Keratinocyte (primary cell): Measurements from ENCODE around the gene FAM90A26. TPM values are rescaled to one million over a fixed set of nuclear protein-coding genes. Genes with fewer than 3 reads are reported as not detected.
"Not testable (repeated sequence)": the region's sequence is repeated elsewhere in the genome, so short reads cannot be mapped to it uniquely, and the experiment has no call there.

Experiments
- DNase-seq: peaks from one replicate; pipeline ENCODE4 v3.0.0-alpha.2; 2011; ENCODE audit warnings: low read depth, missing footprints, low spot score
- FAIRE-seq: peaks from 2 replicates; lab custom pipeline; 2011; peaks lifted over from hg19 to GRCh38; lab: Jason Lieb, UNC
- H2AFZ ChIP-seq: 2 replicates; pipeline ENCODE4 v1.6.0; 2012; ENCODE audit warnings: low read length, control low read depth, inconsistent platforms; ENCODE audit not compliant: control insufficient read depth
- H3K27ac ChIP-seq: 2 replicates; pipeline ENCODE4 v1.5.1; 2011; ENCODE audit warnings: low read length; ENCODE audit not compliant: control insufficient read depth, insufficient read depth
- H3K27me3 ChIP-seq: 3 replicates; pipeline ENCODE4 v1.6.0; 2011; ENCODE audit warnings: low read length; ENCODE audit not compliant: control insufficient read depth, insufficient read depth; ENCODE audit errors: extremely low read depth
- H3K36me3 ChIP-seq, 2 experiments: 2 replicates in 1 of 2; 3 replicates in 1 of 2; pipeline ENCODE4 v1.5.1; 2011; ENCODE audit warnings: low read length in 2 of 2, mild to moderate bottlenecking in 1 of 2; ENCODE audit not compliant: control insufficient read depth in 2 of 2, insufficient read depth in 2 of 2; ENCODE audit errors: extremely low read depth in 1 of 2
- H3K4me1 ChIP-seq: 3 replicates; pipeline ENCODE4 v1.5.1; 2011; ENCODE audit warnings: low read length; ENCODE audit not compliant: control insufficient read depth, insufficient read depth; ENCODE audit errors: extremely low read depth
- H3K4me2 ChIP-seq: 3 replicates; pipeline ENCODE4 v1.6.0; 2011; ENCODE audit warnings: low read depth, low read length; ENCODE audit not compliant: control insufficient read depth, insufficient read depth; ENCODE audit errors: extremely low read depth
- H3K4me3 ChIP-seq, 3 experiments: fragments of 200-600 bp in 1 of 3; sonication (generic) in 1 of 3; 2 replicates in 2 of 3; 3 replicates in 1 of 3; pipeline ENCODE4 v1.5.1; 2011 to 2016; ENCODE audit warnings: low read length in 3 of 3, mild to moderate bottlenecking in 3 of 3, control low read depth in 2 of 3, inconsistent platforms in 1 of 3, low read depth in 1 of 3, mixed read lengths in 1 of 3, mixed run types in 1 of 3, moderate library complexity in 1 of 3; ENCODE audit not compliant: control insufficient read depth in 2 of 3, insufficient read depth in 2 of 3; ENCODE audit errors: extremely low read depth in 1 of 3
- H3K79me2 ChIP-seq: 2 replicates; pipeline ENCODE4 v1.6.0; 2012; ENCODE audit warnings: low read length; ENCODE audit not compliant: control insufficient read depth, insufficient read depth
- H3K9ac ChIP-seq: 3 replicates; pipeline ENCODE4 v1.6.0; 2011; ENCODE audit warnings: low read length; ENCODE audit not compliant: control insufficient read depth, insufficient read depth; ENCODE audit errors: extremely low read depth
- H3K9me1 ChIP-seq: 3 replicates; pipeline ENCODE4 v1.6.0; 2011; ENCODE audit warnings: low read length; ENCODE audit not compliant: control insufficient read depth, insufficient read depth; ENCODE audit errors: extremely low read depth
- H3K9me3 ChIP-seq: 2 replicates; pipeline ENCODE4 v1.5.1; 2012; ENCODE audit warnings: low read depth, low read length; ENCODE audit not compliant: control insufficient read depth
- H4K20me1 ChIP-seq: 3 replicates; pipeline ENCODE4 v1.6.0; 2011; ENCODE audit warnings: low read length; ENCODE audit not compliant: control insufficient read depth, insufficient read depth; ENCODE audit errors: extremely low read depth
- CTCF ChIP-seq, 3 experiments: IDR thresholded peaks in 1 of 3; conservative IDR thresholded peaks in 1 of 3; optimal IDR thresholded peaks in 1 of 3; 2 replicates in 2 of 3; 3 replicates in 1 of 3; pipeline versions ENCODE3 to v1.5.1; 2011; ENCODE audit warnings: low read length in 3 of 3, mild to moderate bottlenecking in 3 of 3, moderate library complexity in 2 of 3, control low read depth in 1 of 3, inconsistent platforms in 1 of 3; ENCODE audit not compliant: insufficient read depth in 2 of 3; ENCODE audit errors: extremely low read depth in 1 of 3
- dilution Hi-C: fragments of 300-500 bp; cut with MboI; formaldehyde crosslinking; loops from one replicate; pipeline ENCODE4 v1.7.0; 2020; ENCODE audit warnings: low sequenced_read_pairs; ENCODE audit not compliant: extremely low pct_ligation_motif_present
- polyA plus RNA-seq, 5 experiments: library from polyadenylated mRNA; depleted of rRNA in 3 of 5; stranded (reverse) in 3 of 5; stranded (forward) in 1 of 5; unstranded in 1 of 5; fragments of >200 nt; gene quantifications; 1 replicate in 1 of 5; 2 replicates in 3 of 5; 3 replicates in 1 of 5; pipeline versions ENCODE4 v1.2.1 to v1.2.3, GENCODE V29; 2011 to 2012; ENCODE audit warnings: missing spikeins in 2 of 5, low read depth in 1 of 5, low replicate concordance in 1 of 5

Gene FAM90A26
- polyA plus RNA-seq, 1 donor (not counting 4 experiments of a cell fraction or from before 2014, with no cell fraction given), result not detected

DNA sequence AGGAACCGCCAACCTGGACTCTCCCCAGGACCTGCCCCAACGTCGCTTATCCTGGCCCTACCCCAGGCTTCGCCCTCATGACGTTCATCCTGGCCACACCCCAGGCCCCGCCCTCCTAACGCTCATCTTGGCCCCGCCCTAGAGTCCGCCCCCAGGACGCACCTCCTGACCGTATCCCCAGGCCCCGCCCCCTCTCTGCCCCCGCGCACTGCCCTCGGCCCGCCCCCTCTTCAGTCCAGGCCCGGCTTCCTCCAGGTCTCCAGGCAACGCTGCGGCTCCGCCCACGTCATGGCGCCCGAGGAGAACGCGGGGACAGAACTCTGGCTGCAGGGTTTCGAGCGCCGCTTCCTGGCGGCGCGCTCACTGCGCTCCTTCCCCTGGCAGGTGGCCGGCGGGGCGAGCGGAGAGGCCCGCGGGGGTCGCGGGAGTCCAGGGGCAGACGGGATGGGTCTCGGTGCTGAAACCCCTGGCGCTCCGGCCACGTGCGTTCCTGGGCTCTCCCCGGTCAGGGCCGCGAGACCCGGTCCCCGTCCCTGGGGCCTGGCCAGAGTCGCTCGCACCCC lies 17.1 kb upstream of the FAM90A26 start:
- peak; percentile 75 for FAIRE-seq

GRCh38 chr4:9153571-9154157 lies 16.5 kb upstream of the FAM90A26 start:
- dilution Hi-C loops, H3K79me2 ChIP-seq, H3K27me3 ChIP-seq, H3K36me3 ChIP-seq, H3K9me1 ChIP-seq, H3K9me3 ChIP-seq, DNase-seq, H3K4me1 ChIP-seq, H4K20me1 ChIP-seq, FAIRE-seq: not testable (repeated sequence)
- TF ChIP-seq CTCF (optimal IDR thresholded peaks at IDR 0.05 in 1 of 3, IDR thresholded peaks at IDR 0.05 in 1 of 3, conservative IDR thresholded peaks at IDR 0.05 in 1 of 3; ENCODE audit: extremely low read depth in 1 of 3, insufficient read depth in 2 of 3, low read length in 3 of 3), result peak in 1 of 3 experiments; percentile 4
- peak overlapping the region; percentile 80 for H2AFZ ChIP-seq
- peak overlapping the region; percentile 89 for H3K27ac ChIP-seq
- peak overlapping the region; percentile 92 for H3K9ac ChIP-seq
- peak overlapping the region; percentile 66 to 70 (median 69) for H3K4me3 ChIP-seq
- peak overlapping the region; percentile 89 for H3K4me2 ChIP-seq

More for the DNA sequence above, 17.1 kb upstream of the FAM90A26 start:
- H3K9me1 ChIP-seq, H3K27me3 ChIP-seq, H3K9me3 ChIP-seq, H3K4me1 ChIP-seq, H4K20me1 ChIP-seq, H3K36me3 ChIP-seq, H3K79me2 ChIP-seq, dilution Hi-C loops: not testable (repeated sequence)
- H2AFZ ChIP-seq, result peak overlapping the region; percentile 80
- H3K4me3 ChIP-seq, result peak overlapping the region; percentile 66 to 70 (median 69)
- peak overlapping the region; percentile 92 for H3K9ac ChIP-seq
- DNase-seq, result peak; percentile 91
- TF ChIP-seq CTCF (optimal IDR thresholded peaks at IDR 0.05 in 1 of 3, IDR thresholded peaks at IDR 0.05 in 1 of 3, conservative IDR thresholded peaks at IDR 0.05 in 1 of 3; ENCODE audit: extremely low read depth in 1 of 3, insufficient read depth in 2 of 3, low read length in 3 of 3), result peak in 1 of 3 experiments; percentile 9
- peak overlapping the region; percentile 89 for H3K27ac ChIP-seq
- H3K4me2 ChIP-seq, result peak overlapping the region; percentile 89

DNA sequence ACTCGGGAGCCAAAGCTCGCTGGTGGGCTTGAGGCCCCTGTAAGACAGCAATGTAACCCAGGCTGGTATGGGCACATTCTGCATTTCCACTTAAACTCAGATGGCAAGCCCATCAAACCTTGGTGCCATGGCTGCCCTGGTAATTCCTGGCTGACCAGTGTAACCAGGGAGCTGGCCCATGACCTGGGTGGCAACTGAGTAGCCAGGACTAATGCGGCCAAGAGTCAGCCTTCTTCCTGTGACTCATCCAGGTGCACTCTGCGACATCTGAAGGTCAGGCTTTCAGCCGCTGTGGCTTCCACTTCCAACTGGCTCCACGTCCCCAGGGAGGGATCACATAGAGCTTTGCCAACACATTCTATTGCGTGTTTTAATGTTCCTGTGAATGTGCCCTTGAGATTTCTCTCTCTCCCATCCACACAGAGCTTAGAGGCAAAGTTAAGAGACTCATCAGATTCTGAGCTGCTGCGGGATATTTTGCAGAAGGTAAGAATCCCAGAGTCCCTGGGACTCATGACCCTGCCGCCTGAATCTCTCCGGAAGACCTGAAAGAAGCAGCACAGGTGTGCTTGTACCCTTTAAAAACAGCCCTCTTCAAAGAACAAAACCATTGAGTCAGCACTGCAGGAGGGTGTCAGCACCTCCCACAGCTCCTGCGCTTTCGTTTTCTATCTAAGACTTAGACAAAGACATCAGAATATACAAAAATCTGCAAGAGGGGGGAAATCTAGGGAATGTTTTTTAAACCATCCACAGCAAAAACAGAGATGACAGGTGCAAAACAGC lies 14.9 kb upstream of the FAM90A26 start:
- H4K20me1 ChIP-seq, H3K4me1 ChIP-seq, H3K9me1 ChIP-seq, dilution Hi-C loops, H3K9ac ChIP-seq, H3K4me2 ChIP-seq, H3K27ac ChIP-seq, H3K27me3 ChIP-seq, H3K9me3 ChIP-seq, H3K36me3 ChIP-seq, H3K4me3 ChIP-seq, FAIRE-seq, DNase-seq, H2AFZ ChIP-seq, H3K79me2 ChIP-seq: not testable (repeated sequence)
